IMR-90 (cell line): Measurements from ENCODE around the gene CDK6.

ENCODE experiments used
- BHLHE40 ChIP-seq: fragments of 150-350 bp; IDR thresholded peaks from 2 replicates; pipeline ENCODE4 v1.6.1; 2016; ENCODE audit warnings: mild to moderate bottlenecking, low read depth, low read length
- CEBPB ChIP-seq: IDR thresholded peaks from 2 replicates; pipeline ENCODE4 v1.6.1; 2012; ENCODE audit warnings: low read depth, low read length, improper control_type of control experiment
- FOS ChIP-seq: fragments of 150-350 bp; IDR thresholded peaks from 2 replicates; pipeline ENCODE4 v1.6.1; 2016; ENCODE audit warnings: low read depth, low read length
- MXI1 ChIP-seq: IDR thresholded peaks from 2 replicates; pipeline ENCODE4 v1.6.1; 2012; ENCODE audit warnings: low read depth, mild to moderate bottlenecking, low read length, moderate library complexity, borderline replicate concordance
- POLR2A ChIP-seq: IDR thresholded peaks from 2 replicates; pipeline ENCODE4 v1.6.1; 2012; ENCODE audit warnings: mild to moderate bottlenecking, low read depth, low read length
- RAD21 ChIP-seq: IDR thresholded peaks from 2 replicates; pipeline ENCODE4 v1.6.1; 2012; ENCODE audit warnings: low read length, improper control_type of control experiment
- RCOR1 ChIP-seq: IDR thresholded peaks from 2 replicates; pipeline ENCODE4 v1.6.1; 2012; ENCODE audit warnings: mild to moderate bottlenecking, low read length, improper control_type of control experiment; ENCODE audit not compliant: insufficient replicate concordance
- RFX5 ChIP-seq: IDR thresholded peaks from 2 replicates; pipeline ENCODE4 v1.8.0; 2012; ENCODE audit warnings: low read depth, mild to moderate bottlenecking, low read length, moderate library complexity
- TF ChIP-seq, protein P1 (sequence below): conservative IDR thresholded peaks from 2 replicates; pipeline ENCODE4 v1.5.1; 2012; ENCODE audit warnings: mild to moderate bottlenecking, low read depth, low read length, improper control_type of control experiment
- TF ChIP-seq, protein P2 (sequence below): fragments of 150-350 bp; IDR thresholded peaks from 2 replicates; pipeline ENCODE4 v1.6.1; 2016; ENCODE audit warnings: low read depth, mild to moderate bottlenecking, low read length, moderate library complexity, borderline replicate concordance
- TF ChIP-seq, protein P3 (sequence below): fragments of 150-350 bp; IDR thresholded peaks from 2 replicates; pipeline ENCODE4 v1.6.1; 2017; ENCODE audit warnings: mild to moderate bottlenecking, antibody characterized with exemption, low read length, low read depth

DNA sequence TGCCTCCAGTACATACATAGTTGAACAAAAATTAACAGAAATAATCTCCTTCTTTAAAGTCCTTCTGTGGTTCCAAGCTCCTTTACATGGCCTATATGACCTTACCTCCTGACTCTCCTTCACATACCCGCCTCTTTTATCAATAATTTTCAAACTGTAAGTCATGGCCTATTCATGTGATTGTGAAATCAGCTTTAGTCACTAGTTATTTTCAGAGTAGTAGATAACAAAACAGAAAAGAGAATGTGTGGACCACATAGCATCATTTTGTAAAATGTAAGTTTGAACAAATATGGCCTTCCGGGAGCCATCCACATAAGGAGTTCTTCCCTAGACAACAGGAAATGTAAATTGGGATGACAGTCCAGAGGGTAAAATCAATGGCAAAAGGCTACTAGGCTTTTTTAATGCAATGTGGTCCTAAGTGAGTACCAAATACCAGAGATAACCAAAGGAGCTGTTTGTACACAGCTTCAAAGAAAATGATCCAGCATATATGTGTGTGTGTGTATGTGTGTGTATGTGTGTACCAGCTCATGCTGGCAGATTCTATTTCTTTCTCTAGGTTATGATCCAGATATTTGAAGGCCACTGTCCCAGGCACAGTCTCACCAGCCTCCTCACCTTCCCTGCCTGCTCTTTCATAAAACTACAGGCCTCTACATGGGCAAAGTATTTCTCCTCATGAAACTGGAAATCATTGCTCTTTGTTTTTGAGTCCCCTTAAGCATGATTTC is 233.9 kb downstream of the CDK6 start:
- no peak for TF ChIP-seq POLR2A
- TF ChIP-seq, protein P1, sequence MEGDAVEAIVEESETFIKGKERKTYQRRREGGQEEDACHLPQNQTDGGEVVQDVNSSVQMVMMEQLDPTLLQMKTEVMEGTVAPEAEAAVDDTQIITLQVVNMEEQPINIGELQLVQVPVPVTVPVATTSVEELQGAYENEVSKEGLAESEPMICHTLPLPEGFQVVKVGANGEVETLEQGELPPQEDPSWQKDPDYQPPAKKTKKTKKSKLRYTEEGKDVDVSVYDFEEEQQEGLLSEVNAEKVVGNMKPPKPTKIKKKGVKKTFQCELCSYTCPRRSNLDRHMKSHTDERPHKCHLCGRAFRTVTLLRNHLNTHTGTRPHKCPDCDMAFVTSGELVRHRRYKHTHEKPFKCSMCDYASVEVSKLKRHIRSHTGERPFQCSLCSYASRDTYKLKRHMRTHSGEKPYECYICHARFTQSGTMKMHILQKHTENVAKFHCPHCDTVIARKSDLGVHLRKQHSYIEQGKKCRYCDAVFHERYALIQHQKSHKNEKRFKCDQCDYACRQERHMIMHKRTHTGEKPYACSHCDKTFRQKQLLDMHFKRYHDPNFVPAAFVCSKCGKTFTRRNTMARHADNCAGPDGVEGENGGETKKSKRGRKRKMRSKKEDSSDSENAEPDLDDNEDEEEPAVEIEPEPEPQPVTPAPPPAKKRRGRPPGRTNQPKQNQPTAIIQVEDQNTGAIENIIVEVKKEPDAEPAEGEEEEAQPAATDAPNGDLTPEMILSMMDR, result no peak
- TF ChIP-seq BHLHE40, result no peak
- peak; percentile 90 for TF ChIP-seq CEBPB
- no peak for TF ChIP-seq RCOR1
- TF ChIP-seq, protein P2, sequence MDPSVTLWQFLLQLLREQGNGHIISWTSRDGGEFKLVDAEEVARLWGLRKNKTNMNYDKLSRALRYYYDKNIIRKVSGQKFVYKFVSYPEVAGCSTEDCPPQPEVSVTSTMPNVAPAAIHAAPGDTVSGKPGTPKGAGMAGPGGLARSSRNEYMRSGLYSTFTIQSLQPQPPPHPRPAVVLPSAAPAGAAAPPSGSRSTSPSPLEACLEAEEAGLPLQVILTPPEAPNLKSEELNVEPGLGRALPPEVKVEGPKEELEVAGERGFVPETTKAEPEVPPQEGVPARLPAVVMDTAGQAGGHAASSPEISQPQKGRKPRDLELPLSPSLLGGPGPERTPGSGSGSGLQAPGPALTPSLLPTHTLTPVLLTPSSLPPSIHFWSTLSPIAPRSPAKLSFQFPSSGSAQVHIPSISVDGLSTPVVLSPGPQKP, result no peak
- TF ChIP-seq, protein P3, sequence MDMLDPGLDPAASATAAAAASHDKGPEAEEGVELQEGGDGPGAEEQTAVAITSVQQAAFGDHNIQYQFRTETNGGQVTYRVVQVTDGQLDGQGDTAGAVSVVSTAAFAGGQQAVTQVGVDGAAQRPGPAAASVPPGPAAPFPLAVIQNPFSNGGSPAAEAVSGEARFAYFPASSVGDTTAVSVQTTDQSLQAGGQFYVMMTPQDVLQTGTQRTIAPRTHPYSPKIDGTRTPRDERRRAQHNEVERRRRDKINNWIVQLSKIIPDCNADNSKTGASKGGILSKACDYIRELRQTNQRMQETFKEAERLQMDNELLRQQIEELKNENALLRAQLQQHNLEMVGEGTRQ, result no peak
- TF ChIP-seq RAD21, result no peak
- no peak for TF ChIP-seq RFX5
- no peak for TF ChIP-seq MXI1
- TF ChIP-seq FOS, result no peak
